ENCODE data around the gene PEX14.
A peak's percentile ranks its signal among the peaks of the same experiment; 100 is the strongest.
"Not testable (repeated sequence)": the region's sequence is repeated elsewhere in the genome, so short reads cannot be mapped to it uniquely, and the experiment has no call there.

Gene PEX14, protein sequence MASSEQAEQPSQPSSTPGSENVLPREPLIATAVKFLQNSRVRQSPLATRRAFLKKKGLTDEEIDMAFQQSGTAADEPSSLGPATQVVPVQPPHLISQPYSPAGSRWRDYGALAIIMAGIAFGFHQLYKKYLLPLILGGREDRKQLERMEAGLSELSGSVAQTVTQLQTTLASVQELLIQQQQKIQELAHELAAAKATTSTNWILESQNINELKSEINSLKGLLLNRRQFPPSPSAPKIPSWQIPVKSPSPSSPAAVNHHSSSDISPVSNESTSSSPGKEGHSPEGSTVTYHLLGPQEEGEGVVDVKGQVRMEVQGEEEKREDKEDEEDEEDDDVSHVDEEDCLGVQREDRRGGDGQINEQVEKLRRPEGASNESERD

DNA sequence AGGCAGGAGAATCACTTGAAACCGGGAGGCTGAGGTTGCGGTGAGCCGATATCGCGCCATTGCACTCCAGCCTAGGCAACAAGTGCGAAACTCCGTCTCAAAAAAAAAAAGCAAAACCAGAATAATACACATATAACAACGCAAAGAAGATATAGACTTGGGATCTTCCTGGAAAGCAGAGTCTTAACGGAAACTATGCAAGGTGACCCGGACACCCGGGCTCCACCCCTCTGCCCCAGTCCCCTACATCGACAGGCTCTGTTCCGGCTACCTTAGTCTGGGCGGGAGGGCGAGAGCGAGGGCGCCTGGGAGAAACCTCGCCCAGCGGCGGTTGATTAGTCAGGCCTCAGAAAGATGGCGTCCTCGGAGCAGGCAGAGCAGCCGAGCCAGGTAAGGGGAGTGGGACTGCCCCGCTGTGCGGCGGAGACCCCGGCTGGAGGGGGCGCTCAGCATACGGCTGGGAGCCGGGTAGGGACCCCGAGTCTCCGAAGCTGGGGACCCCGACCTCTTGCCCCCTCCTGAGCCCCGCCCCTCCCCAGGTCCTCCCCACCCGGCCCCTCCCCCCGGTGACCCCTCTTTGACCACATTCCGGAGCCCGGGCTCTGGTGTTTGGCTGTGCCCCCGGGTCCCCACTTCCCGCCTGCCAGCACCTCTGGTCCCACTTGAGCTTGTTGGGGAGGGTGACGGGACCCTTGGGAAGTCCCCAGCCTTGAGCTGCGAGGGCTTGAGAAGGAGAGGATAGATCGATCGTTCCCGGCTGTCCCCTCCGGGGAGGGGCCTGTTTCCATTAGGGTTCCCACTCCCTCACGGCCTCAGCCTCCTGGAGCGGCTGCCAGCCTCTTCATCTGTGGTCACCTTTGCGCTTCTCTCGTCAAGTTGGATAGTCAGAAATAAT, at the start of gene PEX14:
TSS of gene PEX14 (plus strand) at position 338 of the 895 bp plus-strand sequence. CDS start at position 355, 17 bp downstream.
- H3K36me3 ChIP-seq (ENCODE audit: control insufficient read depth, insufficient read depth, low read length) = no peaks in the 10 kb centered on the region
- peak within 1 kb of the TSS; percentile 62 for H3K4me3 ChIP-seq (ENCODE audit: low read length)
- peak within 1 kb of the TSS; percentile 78 for H3K9ac ChIP-seq (ENCODE audit: low read length)
- H3K4me1 ChIP-seq (ENCODE audit: control insufficient read depth, insufficient read depth, low read length) = peaks cover 11% of the 10 kb centered on the region
- H3K27me3 ChIP-seq (ENCODE audit: control insufficient read depth, insufficient read depth, low read length) = no peaks in the 10 kb centered on the region
- no peaks in the 10 kb centered on the region for H3K9me3 ChIP-seq (ENCODE audit: control insufficient read depth, low read length)

DNA sequence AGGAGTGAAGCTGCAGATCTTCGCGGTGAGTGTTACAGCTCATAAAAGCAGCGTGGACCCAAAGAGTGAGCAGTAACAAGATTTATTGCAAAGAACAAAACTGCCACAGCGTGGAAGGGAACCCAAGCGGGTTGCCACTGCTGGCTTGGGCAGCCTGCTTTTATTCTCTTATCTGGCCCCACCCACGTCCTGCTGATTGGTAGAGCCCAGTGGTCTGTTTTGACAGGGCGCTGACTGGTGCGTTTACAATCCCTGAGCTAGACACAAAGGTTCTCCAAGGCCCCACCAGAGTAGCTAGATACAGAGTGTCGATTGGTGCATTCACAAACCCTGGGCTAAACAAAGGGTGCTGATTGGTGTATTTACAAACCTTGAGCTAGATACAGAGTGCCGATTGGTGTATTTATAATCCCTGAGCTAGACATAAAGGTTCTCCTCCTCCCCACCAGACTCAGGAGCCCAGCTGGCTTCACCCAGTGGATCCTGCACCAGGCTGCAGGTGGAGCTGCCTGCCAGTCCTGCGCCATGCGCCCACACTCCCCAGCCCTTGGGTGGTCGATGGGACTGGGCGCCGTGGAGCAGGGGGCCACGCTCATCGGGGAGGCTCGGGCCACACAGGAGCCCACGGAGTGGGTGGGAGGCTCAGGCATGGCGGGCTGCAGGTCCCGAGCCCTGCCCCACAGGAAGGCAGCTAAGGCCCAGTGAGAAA, 48.8 kb upstream of the PEX14 start:
- H3K9me3 ChIP-seq (ENCODE audit: control insufficient read depth, low read length); H3K9ac ChIP-seq (ENCODE audit: low read length); H3K4me3 ChIP-seq (ENCODE audit: low read length); H3K4me1 ChIP-seq (ENCODE audit: control insufficient read depth, insufficient read depth, low read length); H3K36me3 ChIP-seq (ENCODE audit: control insufficient read depth, insufficient read depth, low read length); H3K27me3 ChIP-seq (ENCODE audit: control insufficient read depth, insufficient read depth, low read length): not testable (repeated sequence)

GRCh38 chr1:10426535-10426848, 48.3 kb upstream of the PEX14 start:
- H3K9me3 ChIP-seq (ENCODE audit: control insufficient read depth, low read length); H3K9ac ChIP-seq (ENCODE audit: low read length); H3K27me3 ChIP-seq (ENCODE audit: control insufficient read depth, insufficient read depth, low read length); H3K4me3 ChIP-seq (ENCODE audit: low read length); H3K4me1 ChIP-seq (ENCODE audit: control insufficient read depth, insufficient read depth, low read length); H3K36me3 ChIP-seq (ENCODE audit: control insufficient read depth, insufficient read depth, low read length): not testable (repeated sequence)

- H3K4me3 ChIP-seq (ENCODE audit: low read length) = no peak overlapping the region
Observed at GRCh38 chr1:10428984-10429383, 45.8 kb upstream of the PEX14 start.

DNA sequence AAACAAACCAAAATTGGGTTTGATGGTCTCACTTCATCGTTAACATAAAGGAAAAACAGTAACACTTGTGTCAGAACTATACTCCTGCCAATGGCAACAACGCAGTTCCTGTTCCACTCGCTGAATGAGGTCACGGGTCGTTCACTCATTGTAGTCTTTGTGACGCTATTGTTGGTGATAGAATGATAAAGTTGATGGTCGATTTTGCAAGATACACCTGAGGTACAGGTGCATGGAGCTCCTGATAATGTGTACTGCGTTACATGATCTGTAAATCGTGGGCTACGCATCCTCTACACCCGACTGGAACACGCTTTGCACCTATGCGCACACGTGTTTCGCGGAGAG, 44.9 kb upstream of the PEX14 start:
- Histone ChIP-seq H3K36me3 (ENCODE audit: control insufficient read depth, insufficient read depth, low read length) (no peaks in the 10 kb centered on the region), H3K27me3 (ENCODE audit: control insufficient read depth, insufficient read depth, low read length) (no peaks in the 10 kb centered on the region), H3K4me3 (ENCODE audit: low read length) (peak overlapping the region; percentile 95), H3K9me3 (ENCODE audit: control insufficient read depth, low read length) (no peaks in the 10 kb centered on the region), H3K4me1 (ENCODE audit: control insufficient read depth, insufficient read depth, low read length) (peaks cover 9% of the 10 kb centered on the region), H3K9ac (ENCODE audit: low read length) (peak overlapping the region; percentile 7)

More at GRCh38 chr1:10428984-10429383, 45.8 kb upstream of the PEX14 start:
- H3K27me3 ChIP-seq (ENCODE audit: control insufficient read depth, insufficient read depth, low read length) = no peaks in the 10 kb centered on the region
- H3K4me1 ChIP-seq (ENCODE audit: control insufficient read depth, insufficient read depth, low read length) = peaks cover 9% of the 10 kb centered on the region
- no peaks in the 10 kb centered on the region for H3K36me3 ChIP-seq (ENCODE audit: control insufficient read depth, insufficient read depth, low read length)
- no peaks in the 10 kb centered on the region for H3K9me3 ChIP-seq (ENCODE audit: control insufficient read depth, low read length)
- H3K9ac ChIP-seq (ENCODE audit: low read length) = no peak overlapping the region

GRCh38 chr1:10430216-10431069, 44.3 kb upstream of the PEX14 start, which contains the start of gene CENPS:
Gene CENPS, plus strand, starts transcription at chr1:10430433. Its CDS starts 85 bp downstream, at chr1:10430518.
- H3K4me1 ChIP-seq (ENCODE audit: control insufficient read depth, insufficient read depth, low read length) = peaks cover 9% of the 10 kb centered on the region
- H3K9ac ChIP-seq (ENCODE audit: low read length) = peak within 1 kb of the TSS; percentile 78
- no peaks in the 10 kb centered on the region for H3K36me3 ChIP-seq (ENCODE audit: control insufficient read depth, insufficient read depth, low read length)

DNA sequence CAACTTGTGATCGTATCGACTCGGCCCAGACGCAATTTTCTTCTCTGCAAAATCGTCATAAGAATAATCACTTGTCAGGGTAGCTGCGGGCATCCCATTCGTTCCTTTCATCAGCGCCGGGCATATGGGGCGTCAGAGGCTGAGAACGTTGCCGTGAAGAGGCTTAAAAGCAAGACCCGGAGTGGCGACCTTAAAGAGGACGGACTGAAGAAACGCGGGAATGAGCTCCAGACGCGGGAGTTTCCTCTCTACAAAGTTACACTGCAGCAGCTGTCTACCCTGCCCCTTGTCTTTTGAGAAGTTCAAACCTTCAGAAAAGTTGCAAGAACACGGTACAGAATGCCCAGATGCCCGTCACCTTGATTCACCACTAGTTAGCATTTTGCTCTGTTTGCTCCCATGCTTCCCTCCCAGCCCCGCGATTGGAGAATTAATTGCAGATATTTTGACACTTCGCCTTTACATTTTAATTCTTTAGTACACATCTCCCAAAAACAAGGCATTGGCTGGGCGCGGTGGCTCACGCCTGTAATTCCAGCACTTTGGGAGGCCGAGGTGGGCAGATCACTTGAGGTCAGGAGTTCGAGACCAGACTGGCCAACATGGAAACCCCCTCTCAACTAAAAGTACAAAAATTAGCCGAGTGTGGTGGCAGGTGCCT, 43.5 kb upstream of the PEX14 start:
- Histone ChIP-seq H3K4me1 (ENCODE audit: control insufficient read depth, insufficient read depth, low read length) (peaks cover 9% of the 10 kb centered on the region), H3K36me3 (ENCODE audit: control insufficient read depth, insufficient read depth, low read length) (no peaks in the 10 kb centered on the region), H3K27me3 (ENCODE audit: control insufficient read depth, insufficient read depth, low read length) (no peaks in the 10 kb centered on the region), H3K9ac (ENCODE audit: low read length) (peak overlapping the region; percentile 78), H3K4me3 (ENCODE audit: low read length) (peak overlapping the region; percentile 95), H3K9me3 (ENCODE audit: control insufficient read depth, low read length) (no peaks in the 10 kb centered on the region)

More at GRCh38 chr1:10430216-10431069, 44.3 kb upstream of the PEX14 start, which contains the start of gene CENPS:
- no peaks in the 10 kb centered on the region for H3K27me3 ChIP-seq (ENCODE audit: control insufficient read depth, insufficient read depth, low read length)
- no peaks in the 10 kb centered on the region for H3K9me3 ChIP-seq (ENCODE audit: control insufficient read depth, low read length)
- H3K4me3 ChIP-seq (ENCODE audit: low read length) = peak within 1 kb of the TSS; percentile 95

- peaks cover 9% of the 10 kb centered on the region for H3K4me1 ChIP-seq (ENCODE audit: control insufficient read depth, insufficient read depth, low read length)
- H3K9me3 ChIP-seq (ENCODE audit: control insufficient read depth, low read length) = no peaks in the 10 kb centered on the region
- no peak overlapping the region for H3K4me3 ChIP-seq (ENCODE audit: low read length)
- no peaks in the 10 kb centered on the region for H3K27me3 ChIP-seq (ENCODE audit: control insufficient read depth, insufficient read depth, low read length)
- H3K36me3 ChIP-seq (ENCODE audit: control insufficient read depth, insufficient read depth, low read length) = no peaks in the 10 kb centered on the region
- H3K9ac ChIP-seq (ENCODE audit: low read length) = no peak overlapping the region
Observed at GRCh38 chr1:10432910-10433700, 41.6 kb upstream of the PEX14 start.

DNA sequence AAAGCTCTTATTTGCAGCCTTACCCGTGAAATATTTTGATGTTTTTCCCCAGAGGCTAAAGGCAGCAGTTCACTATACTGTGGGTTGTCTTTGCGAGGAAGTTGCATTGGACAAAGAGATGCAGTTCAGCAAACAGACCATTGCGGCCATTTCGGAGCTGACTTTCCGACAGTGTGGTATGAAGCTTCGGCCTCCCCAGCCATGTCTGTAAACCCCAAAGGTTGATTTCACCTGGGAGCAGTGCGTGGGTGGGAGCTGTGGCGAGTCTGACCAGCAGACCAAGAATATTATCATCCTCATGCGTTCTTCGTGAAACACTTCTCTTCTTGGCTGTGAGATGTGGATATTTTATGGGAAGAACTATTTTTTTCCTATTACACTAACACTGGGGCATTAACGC, 41.0 kb upstream of the PEX14 start:
- no peaks in the 10 kb centered on the region for H3K9me3 ChIP-seq (ENCODE audit: control insufficient read depth, low read length)
- no peaks in the 10 kb centered on the region for H3K36me3 ChIP-seq (ENCODE audit: control insufficient read depth, insufficient read depth, low read length)
- H3K4me1 ChIP-seq (ENCODE audit: control insufficient read depth, insufficient read depth, low read length) = peaks cover 9% of the 10 kb centered on the region
- no peak overlapping the region for H3K9ac ChIP-seq (ENCODE audit: low read length)
- no peaks in the 10 kb centered on the region for H3K27me3 ChIP-seq (ENCODE audit: control insufficient read depth, insufficient read depth, low read length)
- no peak overlapping the region for H3K4me3 ChIP-seq (ENCODE audit: low read length)

DNA sequence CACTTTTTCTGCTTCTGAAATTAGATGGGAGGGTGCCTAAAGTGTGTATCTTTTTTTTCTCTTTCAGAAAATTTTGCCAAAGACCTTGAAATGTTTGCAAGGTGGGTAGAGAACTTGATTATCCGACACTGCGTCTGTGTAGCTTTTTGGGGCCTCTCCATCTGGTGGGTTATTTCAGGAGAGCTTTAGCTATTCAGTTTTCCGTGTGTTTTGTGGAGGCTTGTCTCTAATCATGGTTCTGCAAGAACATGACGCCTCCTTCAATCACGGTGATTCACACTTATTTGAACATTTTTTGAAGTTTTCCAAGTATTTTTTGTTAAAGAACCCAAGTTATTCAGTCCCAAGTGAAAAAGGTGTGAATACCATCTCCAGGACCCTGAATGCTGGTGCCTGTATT, 40.2 kb upstream of the PEX14 start:
- Histone ChIP-seq H3K4me3 (ENCODE audit: low read length) (no peak overlapping the region), H3K9ac (ENCODE audit: low read length) (no peak overlapping the region), H3K27me3 (ENCODE audit: control insufficient read depth, insufficient read depth, low read length) (no peaks in the 10 kb centered on the region), H3K36me3 (ENCODE audit: control insufficient read depth, insufficient read depth, low read length) (no peaks in the 10 kb centered on the region), H3K9me3 (ENCODE audit: control insufficient read depth, low read length) (no peaks in the 10 kb centered on the region), H3K4me1 (ENCODE audit: control insufficient read depth, insufficient read depth, low read length) (peaks cover 9% of the 10 kb centered on the region)

All from mucosa of stomach (tissue), 1 donor.